Neural progenitor cell (in vitro differentiated cells): ENCODE measurements around the gene CAST.

Experiments used
- EZH2 ChIP-seq: fragments of 200-600 bp; sonication (generic); IDR thresholded peaks from 2 replicates; pipeline ENCODE4 v1.6.1; 2017; ENCODE audit warnings: antibody characterized with exemption, mild to moderate bottlenecking, moderate library complexity
- EZH2phosphoT487 ChIP-seq: fragments of 200-600 bp; sonication (generic); IDR thresholded peaks from 2 replicates; pipeline ENCODE4 v1.6.1; 2017; ENCODE audit warnings: antibody characterized with exemption
- TF ChIP-seq, protein P1 (sequence below): fragments of 200-600 bp; sonication (generic); IDR thresholded peaks from 2 replicates; pipeline ENCODE4 v1.5.1; 2017; ENCODE audit warnings: antibody characterized with exemption, mild to moderate bottlenecking

GRCh38 chr5:96716716-96717115 is 54.5 kb downstream of the CAST start:
- TF ChIP-seq, protein P1, sequence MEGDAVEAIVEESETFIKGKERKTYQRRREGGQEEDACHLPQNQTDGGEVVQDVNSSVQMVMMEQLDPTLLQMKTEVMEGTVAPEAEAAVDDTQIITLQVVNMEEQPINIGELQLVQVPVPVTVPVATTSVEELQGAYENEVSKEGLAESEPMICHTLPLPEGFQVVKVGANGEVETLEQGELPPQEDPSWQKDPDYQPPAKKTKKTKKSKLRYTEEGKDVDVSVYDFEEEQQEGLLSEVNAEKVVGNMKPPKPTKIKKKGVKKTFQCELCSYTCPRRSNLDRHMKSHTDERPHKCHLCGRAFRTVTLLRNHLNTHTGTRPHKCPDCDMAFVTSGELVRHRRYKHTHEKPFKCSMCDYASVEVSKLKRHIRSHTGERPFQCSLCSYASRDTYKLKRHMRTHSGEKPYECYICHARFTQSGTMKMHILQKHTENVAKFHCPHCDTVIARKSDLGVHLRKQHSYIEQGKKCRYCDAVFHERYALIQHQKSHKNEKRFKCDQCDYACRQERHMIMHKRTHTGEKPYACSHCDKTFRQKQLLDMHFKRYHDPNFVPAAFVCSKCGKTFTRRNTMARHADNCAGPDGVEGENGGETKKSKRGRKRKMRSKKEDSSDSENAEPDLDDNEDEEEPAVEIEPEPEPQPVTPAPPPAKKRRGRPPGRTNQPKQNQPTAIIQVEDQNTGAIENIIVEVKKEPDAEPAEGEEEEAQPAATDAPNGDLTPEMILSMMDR, result no peak
- TF ChIP-seq EZH2phosphoT487 (no peak), EZH2 (no peak)
